Measurements from ENCODE around the gene TRAM2. TPM values are rescaled to one million over a fixed set of nuclear protein-coding genes. Genes with fewer than 3 reads are reported as not detected.

The TRAM2 gene
- total RNA-seq, 1 donor from 2014 or later: 159 TPM

DNA sequence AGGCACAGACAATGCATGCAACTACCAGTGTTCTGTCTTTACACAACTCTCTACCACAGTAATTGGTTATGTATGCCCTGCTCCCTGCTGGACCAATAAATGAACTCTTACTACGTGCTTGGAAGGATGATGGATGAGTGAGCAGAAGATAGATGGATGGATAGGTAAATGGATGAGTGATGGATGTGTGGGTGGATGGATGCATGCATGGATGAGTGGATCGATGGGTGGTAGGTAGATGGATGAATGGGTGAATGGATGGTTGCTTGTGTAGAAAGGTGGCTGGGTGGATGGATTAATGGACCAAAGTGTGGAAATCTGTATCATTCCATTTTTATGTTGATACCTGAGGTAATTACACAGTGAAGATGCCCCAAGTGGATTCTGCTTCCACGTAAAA is 10.1 kb upstream of the TRAM2 start:
- Mint-ChIP-seq H3K36me3 (ENCODE audit: low read depth) (peaks cover 3% of the 10 kb centered on the region), H3K27ac (ENCODE audit: unreplicated experiment) (no peak overlapping the region), H3K27me3 (ENCODE audit: low read depth) (no peaks in the 10 kb centered on the region), H3K4me3 (ENCODE audit: unreplicated experiment) (no peak overlapping the region), H3K9me3 (ENCODE audit: low read depth) (no peaks in the 10 kb centered on the region), H3K4me1 (ENCODE audit: low read depth) (peaks cover 31% of the 10 kb centered on the region)
- TF ChIP-seq, protein P1, sequence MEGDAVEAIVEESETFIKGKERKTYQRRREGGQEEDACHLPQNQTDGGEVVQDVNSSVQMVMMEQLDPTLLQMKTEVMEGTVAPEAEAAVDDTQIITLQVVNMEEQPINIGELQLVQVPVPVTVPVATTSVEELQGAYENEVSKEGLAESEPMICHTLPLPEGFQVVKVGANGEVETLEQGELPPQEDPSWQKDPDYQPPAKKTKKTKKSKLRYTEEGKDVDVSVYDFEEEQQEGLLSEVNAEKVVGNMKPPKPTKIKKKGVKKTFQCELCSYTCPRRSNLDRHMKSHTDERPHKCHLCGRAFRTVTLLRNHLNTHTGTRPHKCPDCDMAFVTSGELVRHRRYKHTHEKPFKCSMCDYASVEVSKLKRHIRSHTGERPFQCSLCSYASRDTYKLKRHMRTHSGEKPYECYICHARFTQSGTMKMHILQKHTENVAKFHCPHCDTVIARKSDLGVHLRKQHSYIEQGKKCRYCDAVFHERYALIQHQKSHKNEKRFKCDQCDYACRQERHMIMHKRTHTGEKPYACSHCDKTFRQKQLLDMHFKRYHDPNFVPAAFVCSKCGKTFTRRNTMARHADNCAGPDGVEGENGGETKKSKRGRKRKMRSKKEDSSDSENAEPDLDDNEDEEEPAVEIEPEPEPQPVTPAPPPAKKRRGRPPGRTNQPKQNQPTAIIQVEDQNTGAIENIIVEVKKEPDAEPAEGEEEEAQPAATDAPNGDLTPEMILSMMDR (IDR thresholded peaks at IDR 0.05): no peak
- no peak for DNase-seq (ENCODE audit: low spot score)

DNA sequence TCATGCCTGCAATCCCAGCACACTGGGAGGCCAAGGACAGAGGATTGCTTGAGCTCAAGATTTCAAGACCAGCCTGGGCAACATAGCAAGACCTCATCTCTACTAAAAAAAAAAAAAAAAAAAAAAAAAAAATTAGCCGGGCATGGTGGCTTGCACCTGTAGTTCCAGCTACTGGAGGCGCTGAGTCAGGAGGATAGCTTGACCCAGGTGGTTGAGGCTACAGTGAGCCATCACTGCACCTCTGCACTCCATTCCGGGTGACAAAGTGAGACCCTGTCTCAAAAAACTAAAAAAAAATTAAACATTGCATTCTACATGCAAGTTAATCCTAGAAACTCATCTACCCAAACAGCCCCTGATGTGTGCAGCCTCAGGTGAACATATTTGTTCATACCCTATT is 7.3 kb upstream of the TRAM2 start:
- H3K27me3 Mint-ChIP-seq (ENCODE audit: low read depth): no peaks in the 10 kb centered on the region
- peaks cover 10% of the 10 kb centered on the region for H3K36me3 Mint-ChIP-seq (ENCODE audit: low read depth)
- no peaks in the 10 kb centered on the region for H3K9me3 Mint-ChIP-seq (ENCODE audit: low read depth)
- H3K27ac Mint-ChIP-seq (ENCODE audit: unreplicated experiment): no peak overlapping the region
- no peak overlapping the region for H3K4me3 Mint-ChIP-seq (ENCODE audit: unreplicated experiment)
- no peak for DNase-seq (ENCODE audit: low spot score)
- TF ChIP-seq, protein P1 (IDR thresholded peaks at IDR 0.05): no peak
- peaks cover 15% of the 10 kb centered on the region for H3K4me1 Mint-ChIP-seq (ENCODE audit: low read depth)

DNA sequence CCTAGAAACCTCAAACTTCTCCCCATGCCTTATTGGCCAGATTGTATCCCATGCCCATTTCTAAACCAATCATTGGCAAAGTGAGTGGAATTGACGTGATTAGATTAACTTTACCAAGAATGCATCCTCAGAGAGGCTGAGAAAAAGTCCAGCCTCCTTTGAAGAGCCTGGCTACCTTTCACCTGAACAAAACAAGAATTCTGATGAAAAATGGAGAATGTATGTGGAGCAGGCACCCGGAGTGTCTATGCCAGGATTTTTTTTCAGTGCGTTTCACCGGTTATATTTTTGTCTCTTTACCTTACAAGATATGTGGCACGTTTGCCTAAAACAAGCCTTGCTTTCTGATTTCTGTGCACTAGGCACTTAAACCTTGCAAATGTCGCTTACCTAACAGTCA is 6.1 kb upstream of the TRAM2 start:
- no peaks in the 10 kb centered on the region for H3K27me3 Mint-ChIP-seq (ENCODE audit: low read depth)
- H3K9me3 Mint-ChIP-seq (ENCODE audit: low read depth): no peaks in the 10 kb centered on the region
- DNase-seq (ENCODE audit: low spot score): no peak

DNA sequence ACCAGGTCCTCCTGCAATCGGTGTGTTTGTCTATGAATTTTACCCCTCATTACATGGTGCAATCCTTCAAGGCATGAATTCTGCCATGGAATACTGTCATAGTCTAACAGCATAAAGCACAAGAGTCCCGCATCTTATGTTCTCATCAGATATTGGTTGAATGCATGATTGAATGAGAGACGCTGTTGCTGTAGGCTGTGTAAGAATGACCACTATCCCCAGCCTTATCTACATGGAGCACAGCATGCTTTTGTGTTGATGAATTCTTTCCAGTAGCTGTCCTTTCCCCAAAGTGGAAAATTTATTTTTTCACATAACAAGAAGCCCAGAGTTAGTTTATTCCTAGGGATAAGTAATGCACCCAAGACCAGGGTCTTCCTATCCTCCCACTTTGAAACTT is 5.6 kb upstream of the TRAM2 start:
- Mint-ChIP-seq H3K9me3 (ENCODE audit: low read depth) (no peaks in the 10 kb centered on the region), H3K27ac (ENCODE audit: unreplicated experiment) (no peak overlapping the region), H3K36me3 (ENCODE audit: low read depth) (peaks cover 10% of the 10 kb centered on the region), H3K4me1 (ENCODE audit: low read depth) (peaks cover 7% of the 10 kb centered on the region), H3K27me3 (ENCODE audit: low read depth) (no peaks in the 10 kb centered on the region), H3K4me3 (ENCODE audit: unreplicated experiment) (no peak overlapping the region)
- TF ChIP-seq, protein P1 (IDR thresholded peaks at IDR 0.05): no peak
- DNase-seq (ENCODE audit: low spot score): no peak

More for the DNA sequence above, 6.1 kb upstream of the TRAM2 start:
- H3K4me1 Mint-ChIP-seq (ENCODE audit: low read depth): peaks cover 4% of the 10 kb centered on the region
- H3K27ac Mint-ChIP-seq (ENCODE audit: unreplicated experiment): no peak overlapping the region
- TF ChIP-seq, protein P1 (IDR thresholded peaks at IDR 0.05): no peak
- no peak overlapping the region for H3K4me3 Mint-ChIP-seq (ENCODE audit: unreplicated experiment)
- H3K36me3 Mint-ChIP-seq (ENCODE audit: low read depth): peaks cover 10% of the 10 kb centered on the region

DNA sequence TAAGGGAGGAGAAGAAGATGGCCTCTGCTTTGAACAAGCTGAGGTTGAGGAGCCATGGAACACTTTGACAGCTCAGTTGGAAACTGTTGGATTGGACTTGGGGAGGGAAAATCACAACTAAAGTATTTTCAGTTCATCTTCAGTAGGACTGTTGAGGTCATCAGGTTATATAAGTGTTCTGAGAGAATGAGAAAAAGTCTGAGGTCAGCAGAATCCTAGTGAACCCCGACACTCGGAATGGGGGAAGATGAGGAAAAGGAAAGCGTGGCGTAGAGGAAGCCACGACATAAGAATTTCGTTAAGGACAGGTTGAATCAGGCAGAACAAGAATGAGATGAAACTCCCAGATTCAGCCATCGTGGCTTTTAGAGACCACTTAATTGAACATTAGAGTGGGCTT is 4.0 kb upstream of the TRAM2 start:
- TF ChIP-seq, protein P1 (IDR thresholded peaks at IDR 0.05): no peak
- no peaks in the 10 kb centered on the region for H3K27me3 Mint-ChIP-seq (ENCODE audit: low read depth)
- peaks cover 8% of the 10 kb centered on the region for H3K4me1 Mint-ChIP-seq (ENCODE audit: low read depth)
- no peaks in the 10 kb centered on the region for H3K9me3 Mint-ChIP-seq (ENCODE audit: low read depth)
- H3K36me3 Mint-ChIP-seq (ENCODE audit: low read depth): peaks cover 12% of the 10 kb centered on the region
- DNase-seq (ENCODE audit: low spot score): no peak
- no peak overlapping the region for H3K27ac Mint-ChIP-seq (ENCODE audit: unreplicated experiment)
- H3K4me3 Mint-ChIP-seq (ENCODE audit: unreplicated experiment): no peak overlapping the region
